SK-N-SH treated with all-trans-retinoic acid at 6 μM for 48 hours (cell line): ENCODE data around the gene CASKIN1.

Experiments
- ATAC-seq: fragments of 200-7000 bp; cut with Tn5 transposase; 3 replicates; pipeline ENCODE4 v1.9.1; 2020; ENCODE audit warnings: mild to moderate bottlenecking, moderate library complexity
- ARNTL ChIP-seq: fragments of 450-650 bp; formaldehyde crosslinking; IDR thresholded peaks from 2 replicates; pipeline ENCODE4 v1.5.0; 2020; ENCODE audit warnings: low read depth, mild to moderate bottlenecking, moderate library complexity, borderline replicate concordance
- BACH2 ChIP-seq: fragments of 250-450 bp; sonication (Bioruptor Pico); IDR thresholded peaks from 2 replicates; pipeline ENCODE4 v1.9.0; 2021; ENCODE audit warnings: mild to moderate bottlenecking, borderline replicate concordance
- CREB5 ChIP-seq: fragments of 250-450 bp; sonication (Bioruptor Pico); IDR thresholded peaks from 2 replicates; pipeline ENCODE4 v1.5.1; 2020; ENCODE audit warnings: low read depth, mild to moderate bottlenecking, moderate library complexity
- CSDC2 ChIP-seq: fragments of 250-450 bp; sonication (Bioruptor Pico); IDR thresholded peaks from 2 replicates; pipeline ENCODE4 v1.5.0; 2020; ENCODE audit warnings: mild to moderate bottlenecking, moderate library complexity
- CSRNP3 ChIP-seq: fragments of 250-450 bp; sonication (Bioruptor Pico); IDR thresholded peaks from 2 replicates; pipeline ENCODE4 v1.5.1; 2021; ENCODE audit warnings: mild to moderate bottlenecking, moderate library complexity
- ESRRG ChIP-seq: fragments of 250-450 bp; sonication (Bioruptor Pico); IDR thresholded peaks from 2 replicates; pipeline ENCODE4 v1.6.1; 2021; ENCODE audit warnings: mild to moderate bottlenecking
- GLIS3 ChIP-seq: fragments of 250-450 bp; sonication (Bioruptor Pico); IDR thresholded peaks from 2 replicates; pipeline ENCODE4 v1.5.0; 2020; ENCODE audit warnings: mild to moderate bottlenecking, moderate library complexity
- ISL1 ChIP-seq: fragments of 250-450 bp; sonication (Bioruptor Pico); IDR thresholded peaks from 2 replicates; pipeline ENCODE4 v2.1.2; 2022; ENCODE audit warnings: mild to moderate bottlenecking, moderate library complexity
- OSR1 ChIP-seq: fragments of 250-450 bp; sonication (Bioruptor Pico); IDR thresholded peaks from 2 replicates; pipeline ENCODE4 v1.8.0; 2022; ENCODE audit warnings: moderate library complexity, mild to moderate bottlenecking, inconsistent platforms
- PATZ1 ChIP-seq: fragments of 250-450 bp; sonication (Bioruptor Pico); IDR thresholded peaks from 2 replicates; pipeline ENCODE4 v1.8.0; 2020; ENCODE audit warnings: mild to moderate bottlenecking, moderate library complexity, borderline replicate concordance
- POU6F1 ChIP-seq: fragments of 250-450 bp; sonication (Bioruptor Pico); IDR thresholded peaks from 2 replicates; pipeline ENCODE4 v1.8.0; 2021; ENCODE audit warnings: low read depth, mild to moderate bottlenecking, moderate library complexity, borderline replicate concordance
- PPARA ChIP-seq: fragments of 250-450 bp; sonication (Bioruptor Pico); IDR thresholded peaks from 2 replicates; pipeline ENCODE4 v1.5.0; 2020; ENCODE audit warnings: mild to moderate bottlenecking, borderline replicate concordance
- RARB ChIP-seq: fragments of 250-450 bp; sonication (Bioruptor Pico); IDR thresholded peaks from 2 replicates; pipeline ENCODE4 v1.8.0; 2021; ENCODE audit warnings: mild to moderate bottlenecking, moderate library complexity
- SNAI2 ChIP-seq: fragments of 250-450 bp; sonication (Bioruptor Pico); IDR thresholded peaks from 2 replicates; pipeline ENCODE4 v1.5.0; 2020; ENCODE audit warnings: mild to moderate bottlenecking, moderate library complexity
- TCF4 ChIP-seq: fragments of 250-450 bp; sonication (Bioruptor Pico); IDR thresholded peaks from 2 replicates; pipeline ENCODE4 v1.8.0; 2021; ENCODE audit warnings: mild to moderate bottlenecking, moderate library complexity, borderline replicate concordance
- TOX ChIP-seq: fragments of 250-450 bp; sonication (Bioruptor Pico); IDR thresholded peaks from 2 replicates; pipeline ENCODE4 v1.8.0; 2021; ENCODE audit warnings: mild to moderate bottlenecking, moderate library complexity, borderline replicate concordance
- TSHZ2 ChIP-seq: fragments of 250-450 bp; sonication (Bioruptor Pico); IDR thresholded peaks from 2 replicates; pipeline ENCODE4 v1.5.0; 2020; ENCODE audit warnings: mild to moderate bottlenecking, moderate library complexity
- ZC3H10 ChIP-seq: fragments of 250-450 bp; sonication (Bioruptor Pico); IDR thresholded peaks from 2 replicates; pipeline ENCODE4 v1.5.1; 2021; ENCODE audit warnings: mild to moderate bottlenecking, moderate library complexity
- ZFP3 ChIP-seq: fragments of 250-450 bp; sonication (Bioruptor Pico); IDR thresholded peaks from 2 replicates; pipeline ENCODE4 v1.5.0; 2020; ENCODE audit warnings: mild to moderate bottlenecking, moderate library complexity
- ZFP30 ChIP-seq: fragments of 450-650 bp; formaldehyde crosslinking; IDR thresholded peaks from 2 replicates; pipeline ENCODE4 v1.5.0; 2022; ENCODE audit warnings: mild to moderate bottlenecking, moderate library complexity
- ZNF565 ChIP-seq: fragments of 450-650 bp; formaldehyde crosslinking; conservative IDR thresholded peaks from 2 replicates; pipeline ENCODE4 v1.5.0; 2020; ENCODE audit warnings: low read depth, mild to moderate bottlenecking, moderate library complexity
- ZNF70 ChIP-seq: fragments of 450-650 bp; formaldehyde crosslinking; IDR thresholded peaks from 2 replicates; pipeline ENCODE4 v1.5.0; 2020; ENCODE audit warnings: mild to moderate bottlenecking, moderate library complexity
- ZNF8 ChIP-seq: fragments of 450-650 bp; formaldehyde crosslinking; IDR thresholded peaks from 2 replicates; pipeline ENCODE4 v1.5.0; 2020; ENCODE audit warnings: mild to moderate bottlenecking, moderate library complexity

The CASKIN1 gene

GRCh38 chr16:2189252-2189893 is 7.0 kb downstream of the CASKIN1 start (continued):
- TF ChIP-seq TSHZ2 (CRISPR knock-in tag) (no peak), ARNTL (no peak), ZFP30 (CRISPR knock-in tag) (no peak)

GRCh38 chr16:2188395-2188794 is 8.0 kb downstream of the CASKIN1 start:
- TF ChIP-seq PATZ1 (no peak), TCF4 (CRISPR knock-in tag) (no peak), ZNF565 (CRISPR knock-in tag) (no peak), ZFP30 (CRISPR knock-in tag) (no peak), ESRRG (CRISPR knock-in tag) (no peak), GLIS3 (CRISPR knock-in tag) (no peak), POU6F1 (CRISPR knock-in tag) (no peak), ISL1 (CRISPR knock-in tag) (no peak), CREB5 (no peak), BACH2 (CRISPR knock-in tag) (no peak), ZFP3 (CRISPR knock-in tag) (no peak), PPARA (no peak), ZNF8 (CRISPR knock-in tag) (no peak), CSRNP3 (CRISPR knock-in tag) (no peak), TOX (CRISPR knock-in tag) (no peak), ZNF70 (CRISPR knock-in tag) (no peak), CSDC2 (CRISPR knock-in tag) (no peak), ZC3H10 (CRISPR knock-in tag) (no peak)
- ATAC-seq = no peak

- TF ChIP-seq CSDC2 (CRISPR knock-in tag) (no peak), CSRNP3 (CRISPR knock-in tag) (no peak), ZNF70 (CRISPR knock-in tag) (no peak), ZC3H10 (CRISPR knock-in tag) (no peak), OSR1 (no peak), TSHZ2 (CRISPR knock-in tag) (no peak), RARB (CRISPR knock-in tag) (no peak), CREB5 (no peak), BACH2 (CRISPR knock-in tag) (no peak), SNAI2 (CRISPR knock-in tag) (no peak)
- ATAC-seq = no peak
Measured at GRCh38 chr16:2187212-2187611, 9.2 kb downstream of the CASKIN1 start.
